HG03565 (cell line): ENCODE data around the gene SMCR8.
"Not testable (repeated sequence)": the region's sequence is repeated elsewhere in the genome, so short reads cannot be mapped to it uniquely, and the experiment has no call there.

ENCODE experiments used
- ATAC-seq: cut with Tn5 transposase; IDR thresholded peaks from one replicate; pipeline ENCODE4 v1.9.1; 2021; ENCODE audit warnings: mild to moderate bottlenecking, moderate library complexity; ENCODE audit not compliant: unreplicated experiment

Gene SMCR8, protein sequence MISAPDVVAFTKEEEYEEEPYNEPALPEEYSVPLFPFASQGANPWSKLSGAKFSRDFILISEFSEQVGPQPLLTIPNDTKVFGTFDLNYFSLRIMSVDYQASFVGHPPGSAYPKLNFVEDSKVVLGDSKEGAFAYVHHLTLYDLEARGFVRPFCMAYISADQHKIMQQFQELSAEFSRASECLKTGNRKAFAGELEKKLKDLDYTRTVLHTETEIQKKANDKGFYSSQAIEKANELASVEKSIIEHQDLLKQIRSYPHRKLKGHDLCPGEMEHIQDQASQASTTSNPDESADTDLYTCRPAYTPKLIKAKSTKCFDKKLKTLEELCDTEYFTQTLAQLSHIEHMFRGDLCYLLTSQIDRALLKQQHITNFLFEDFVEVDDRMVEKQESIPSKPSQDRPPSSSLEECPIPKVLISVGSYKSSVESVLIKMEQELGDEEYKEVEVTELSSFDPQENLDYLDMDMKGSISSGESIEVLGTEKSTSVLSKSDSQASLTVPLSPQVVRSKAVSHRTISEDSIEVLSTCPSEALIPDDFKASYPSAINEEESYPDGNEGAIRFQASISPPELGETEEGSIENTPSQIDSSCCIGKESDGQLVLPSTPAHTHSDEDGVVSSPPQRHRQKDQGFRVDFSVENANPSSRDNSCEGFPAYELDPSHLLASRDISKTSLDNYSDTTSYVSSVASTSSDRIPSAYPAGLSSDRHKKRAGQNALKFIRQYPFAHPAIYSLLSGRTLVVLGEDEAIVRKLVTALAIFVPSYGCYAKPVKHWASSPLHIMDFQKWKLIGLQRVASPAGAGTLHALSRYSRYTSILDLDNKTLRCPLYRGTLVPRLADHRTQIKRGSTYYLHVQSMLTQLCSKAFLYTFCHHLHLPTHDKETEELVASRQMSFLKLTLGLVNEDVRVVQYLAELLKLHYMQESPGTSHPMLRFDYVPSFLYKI

GRCh38 chr17:18314731-18315561, at the start of gene SMCR8, which contains the start of gene TOP3A:
Gene SMCR8, plus strand, starts transcription at chr17:18315293. Its CDS starts 497 bp downstream, at chr17:18315790.
Gene TOP3A, minus strand, starts transcription at chr17:18314994. Its CDS starts 216 bp downstream, at chr17:18314778.
- ATAC-seq, result peak; percentile 73

DNA sequence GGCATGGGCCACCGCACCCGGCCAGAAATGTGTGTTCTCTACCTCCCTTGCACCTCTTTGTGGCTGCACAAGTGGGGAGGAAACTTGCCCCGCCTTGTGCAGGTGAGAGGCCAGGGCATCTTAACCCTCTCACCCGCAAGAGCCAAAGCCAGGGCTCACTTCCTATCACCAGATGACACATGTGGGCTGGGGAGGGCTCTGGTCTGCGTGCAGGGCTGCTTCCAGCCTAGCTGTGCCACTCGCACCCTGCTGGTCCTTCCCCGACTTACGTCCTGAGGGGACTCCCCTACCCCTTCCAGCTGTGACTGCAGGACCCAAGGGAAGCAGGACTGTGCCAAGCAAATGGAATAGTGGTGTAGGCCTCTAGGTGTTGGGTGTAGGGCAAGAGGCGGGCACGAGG, 47.7 kb upstream of the SMCR8 start:
- no peak for ATAC-seq

DNA sequence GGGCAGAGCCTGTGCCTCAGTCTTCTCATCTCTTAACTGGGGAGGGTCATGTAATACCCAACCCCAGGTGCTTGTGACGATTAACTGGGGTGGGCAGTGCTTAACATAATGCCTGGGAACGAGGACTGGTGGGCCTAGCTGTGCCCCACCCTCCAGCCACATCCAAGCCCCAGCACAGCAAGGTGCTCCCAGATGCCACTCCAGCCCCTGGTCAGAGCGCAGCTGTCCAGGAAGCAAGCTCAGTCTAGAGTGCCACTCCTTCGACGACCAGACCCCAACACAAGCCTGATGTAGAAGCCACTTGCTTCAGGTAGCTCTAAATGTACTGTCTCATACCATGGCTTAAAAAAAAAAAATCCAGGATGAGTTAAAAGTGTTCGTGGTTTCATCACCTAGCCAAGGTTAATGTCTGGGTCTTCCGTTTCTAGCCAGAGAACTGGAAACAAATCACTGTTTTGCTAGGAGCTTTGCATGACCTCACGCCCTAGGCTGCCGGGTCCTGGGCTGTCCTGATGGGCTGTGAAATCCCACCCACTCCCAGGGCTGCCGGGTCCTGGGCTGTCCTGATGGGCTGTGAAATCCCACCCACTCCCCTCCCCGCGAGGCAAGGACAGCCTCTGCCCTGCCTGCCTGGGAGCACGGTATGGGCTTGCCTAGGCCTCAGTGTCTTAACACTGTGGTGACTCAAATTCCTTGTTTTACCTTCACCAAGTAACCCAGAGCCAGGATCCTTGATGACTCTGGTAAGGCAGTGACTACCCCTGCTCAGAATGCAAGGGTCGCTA, 47.0 kb upstream of the SMCR8 start:
- ATAC-seq, result no peak

GRCh38 chr17:18270046-18270931, 44.8 kb upstream of the SMCR8 start:
- no peak for ATAC-seq

DNA sequence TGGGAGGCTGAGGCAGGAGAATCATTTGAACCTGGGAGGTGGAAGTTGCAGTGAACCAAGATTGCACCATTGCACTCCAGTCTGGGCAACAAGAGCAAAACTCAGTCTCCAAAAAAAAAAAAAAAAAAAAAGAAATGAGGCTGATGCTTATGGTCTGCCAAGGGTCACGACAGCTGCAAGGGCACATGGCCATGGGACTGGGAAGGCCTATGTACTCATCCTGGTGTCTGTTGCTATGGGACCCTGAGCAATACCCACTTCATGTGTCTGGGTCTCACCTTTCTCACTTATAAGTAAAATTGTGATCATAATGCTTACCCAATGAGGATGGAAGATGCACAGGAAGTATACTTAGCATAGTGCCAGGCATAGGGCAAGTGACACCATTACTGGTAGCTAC, 38.0 kb upstream of the SMCR8 start:
- no peak for ATAC-seq

DNA sequence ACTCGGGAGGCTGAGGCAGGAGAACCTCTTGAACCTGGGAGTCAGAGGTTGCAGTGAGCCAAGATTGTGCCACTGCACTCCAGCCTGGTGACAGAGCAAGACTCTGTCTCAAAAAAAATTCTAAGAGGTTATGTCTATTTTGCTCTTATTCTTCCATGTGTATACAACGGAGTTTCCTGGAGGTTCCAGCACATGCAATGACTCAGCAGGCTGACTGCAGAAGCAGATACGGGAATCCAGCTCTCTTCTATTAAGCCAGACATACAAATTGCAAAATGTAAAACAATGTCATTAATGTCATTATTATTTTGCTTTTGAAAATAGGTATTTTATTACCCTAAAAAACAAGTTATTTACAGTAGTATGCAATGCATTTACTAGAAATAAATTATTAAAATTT, 36.2 kb upstream of the SMCR8 start:
- ATAC-seq, result no peak

- no peak for ATAC-seq
Measured at GRCh38 chr17:18280249-18280648, 34.8 kb upstream of the SMCR8 start.

- no peak for ATAC-seq
Measured at GRCh38 chr17:18280766-18281371, 34.2 kb upstream of the SMCR8 start.

DNA sequence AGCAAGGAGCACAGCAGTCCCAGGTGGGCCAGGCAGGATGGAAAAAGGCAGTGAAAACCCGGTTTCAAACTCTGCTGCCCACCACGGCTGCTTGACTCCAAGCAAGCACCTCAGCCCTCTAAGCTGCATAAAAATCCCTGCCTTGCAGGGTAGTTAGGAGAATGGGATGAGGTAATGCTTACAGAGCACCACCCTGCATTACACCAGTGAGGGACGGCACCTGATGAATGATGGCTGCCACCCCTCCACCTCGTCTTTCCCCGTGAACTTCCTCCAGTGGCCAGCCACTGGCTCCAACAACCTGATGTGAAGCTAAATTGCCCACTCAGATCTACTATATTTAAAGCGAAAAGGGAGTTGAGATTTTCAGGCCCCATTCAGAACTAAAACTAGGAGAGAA, 33.3 kb upstream of the SMCR8 start:
- no peak for ATAC-seq

DNA sequence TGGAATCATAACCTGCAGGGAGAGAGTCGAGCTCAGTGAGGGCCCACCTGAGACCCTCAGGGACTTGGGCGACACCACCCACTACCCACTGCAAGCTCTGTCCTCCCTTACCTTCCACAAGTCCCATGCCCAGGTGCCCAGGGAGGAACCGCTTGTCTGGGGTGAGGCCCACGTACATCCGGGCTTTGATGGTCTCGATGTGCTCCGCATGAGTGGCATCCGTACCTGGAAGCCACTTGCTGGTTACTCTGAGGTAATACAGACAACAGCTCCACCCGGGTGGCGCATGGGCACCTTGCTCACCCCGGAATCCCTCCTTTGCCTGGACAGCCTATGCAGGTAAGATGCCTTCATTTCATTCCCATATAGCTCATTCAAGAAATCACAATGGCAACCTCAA, 29.8 kb upstream of the SMCR8 start:
- ATAC-seq, result no peak

DNA sequence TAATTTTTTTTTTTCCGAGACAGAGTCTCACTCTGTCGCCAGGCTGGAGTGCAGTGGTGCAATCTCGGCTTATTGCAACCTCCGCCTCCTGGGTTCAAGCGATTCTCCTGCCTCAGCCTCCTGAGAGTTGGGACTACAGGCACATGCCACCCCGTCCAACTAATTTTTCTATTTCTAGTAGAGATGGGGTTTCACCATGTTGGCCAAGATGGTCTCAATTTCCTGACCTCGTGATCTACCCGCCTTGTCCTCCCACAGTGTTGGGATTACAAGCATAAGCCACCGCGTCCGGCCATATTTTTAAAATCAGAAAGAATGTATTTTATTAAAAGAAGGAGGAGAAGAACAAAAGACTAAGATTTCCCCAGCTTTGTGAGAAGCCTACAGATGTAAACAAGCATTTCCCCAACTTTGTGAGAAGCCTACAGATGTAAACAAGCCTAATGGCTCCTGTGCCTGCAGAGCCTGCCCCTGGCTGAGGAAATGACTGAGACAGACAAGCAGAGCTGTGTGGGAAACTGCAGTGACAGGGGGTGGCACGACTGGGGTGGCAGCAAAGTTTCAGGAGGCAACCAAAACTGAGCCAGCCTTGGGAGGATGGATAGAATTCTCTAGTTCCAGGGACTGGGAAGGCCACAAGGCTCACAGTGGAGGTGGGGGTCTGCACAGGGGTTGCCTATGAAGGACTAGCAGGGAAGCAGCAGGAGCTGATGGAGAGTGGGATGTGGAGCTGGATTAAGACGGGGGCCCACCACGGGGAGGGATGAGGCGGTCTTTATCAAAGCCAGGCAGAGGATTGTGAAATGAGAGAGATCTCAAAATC, 23.2 kb upstream of the SMCR8 start:
- ATAC-seq, result no peak

DNA sequence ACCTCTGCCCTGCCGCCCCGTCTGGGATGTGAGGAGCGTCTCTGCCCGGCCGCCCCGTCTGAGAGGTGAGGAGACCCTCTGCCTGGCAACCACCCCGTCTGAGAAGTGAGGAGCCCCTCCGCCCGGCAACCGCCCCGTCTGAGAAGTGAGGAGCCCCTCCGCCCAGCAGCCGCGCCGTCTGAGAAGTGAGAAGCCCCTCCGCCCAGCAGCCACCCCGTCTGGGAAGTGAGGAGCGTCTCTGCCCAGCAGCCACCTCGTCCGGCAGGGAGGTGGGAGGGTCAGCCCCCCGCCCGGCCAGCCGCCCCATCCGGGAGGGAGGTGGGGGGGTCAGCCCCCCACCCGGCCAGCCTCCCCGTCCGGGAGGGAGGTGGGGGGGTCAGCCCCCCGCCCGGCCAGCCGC, 17.0 kb upstream of the SMCR8 start:
- ATAC-seq, result not testable (repeated sequence)

DNA sequence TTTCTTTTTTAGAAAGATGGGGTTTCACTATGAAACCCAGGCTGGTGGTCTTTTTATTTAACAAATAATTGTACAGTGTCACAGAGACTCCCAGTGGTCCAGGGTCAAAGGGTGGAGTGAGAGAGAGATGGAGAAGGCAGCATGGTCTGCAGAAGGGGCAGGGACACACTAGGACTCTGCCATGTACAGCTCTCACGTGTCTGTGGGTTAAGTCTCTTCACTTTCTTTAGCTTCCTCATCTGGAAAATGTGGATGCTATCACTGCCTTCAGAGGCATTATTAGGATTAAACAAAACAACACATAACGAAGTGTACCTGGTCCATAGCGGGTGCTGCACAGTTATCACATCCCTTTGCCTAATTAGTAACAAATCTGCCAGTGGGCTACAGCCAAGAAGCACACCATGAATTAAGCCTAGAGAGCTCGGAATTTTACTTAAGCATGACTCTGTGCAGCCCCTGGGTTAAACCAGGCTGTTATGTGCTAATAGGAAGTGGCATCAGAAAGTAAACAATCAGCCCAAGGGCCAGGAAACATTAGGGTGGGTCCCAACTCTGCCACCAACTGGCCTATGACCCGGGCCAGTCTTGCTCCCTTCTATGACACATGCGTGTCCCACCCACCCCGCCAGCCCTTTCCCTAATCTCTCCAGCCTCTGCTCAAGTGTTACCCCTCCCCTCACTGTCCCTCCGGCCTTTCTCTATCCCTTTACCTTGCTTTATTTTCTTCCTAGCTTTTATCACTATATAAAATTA, 14.2 kb upstream of the SMCR8 start:
- ATAC-seq, result no peak

- ATAC-seq, result not testable (repeated sequence)
Measured at GRCh38 chr17:18303206-18303605, 11.9 kb upstream of the SMCR8 start.

GRCh38 chr17:18309202-18309601, 5.9 kb upstream of the SMCR8 start:
- ATAC-seq, result no peak

GRCh38 chr17:18314059-18314730, 898 bp upstream of the SMCR8 start:
- no peak for ATAC-seq

DNA sequence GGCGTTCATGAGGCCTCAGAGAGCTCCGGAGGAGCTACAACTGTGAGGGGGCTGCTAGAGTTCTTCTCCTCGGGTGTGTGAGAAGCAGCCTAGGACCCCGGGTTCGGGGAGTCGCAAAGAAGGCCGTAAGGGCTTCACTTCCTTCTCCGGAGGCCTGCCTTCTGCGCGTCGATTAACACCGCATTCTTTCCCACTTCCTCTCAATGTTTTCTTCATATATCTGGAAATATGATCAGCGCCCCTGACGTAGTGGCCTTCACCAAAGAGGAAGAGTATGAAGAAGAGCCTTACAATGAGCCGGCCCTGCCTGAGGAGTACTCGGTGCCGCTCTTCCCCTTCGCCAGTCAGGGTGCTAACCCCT, 449 bp downstream of the SMCR8 start:
- no peak for ATAC-seq
